ENCODE results near the gene SPOCK1.

The SPOCK1 gene

DNA sequence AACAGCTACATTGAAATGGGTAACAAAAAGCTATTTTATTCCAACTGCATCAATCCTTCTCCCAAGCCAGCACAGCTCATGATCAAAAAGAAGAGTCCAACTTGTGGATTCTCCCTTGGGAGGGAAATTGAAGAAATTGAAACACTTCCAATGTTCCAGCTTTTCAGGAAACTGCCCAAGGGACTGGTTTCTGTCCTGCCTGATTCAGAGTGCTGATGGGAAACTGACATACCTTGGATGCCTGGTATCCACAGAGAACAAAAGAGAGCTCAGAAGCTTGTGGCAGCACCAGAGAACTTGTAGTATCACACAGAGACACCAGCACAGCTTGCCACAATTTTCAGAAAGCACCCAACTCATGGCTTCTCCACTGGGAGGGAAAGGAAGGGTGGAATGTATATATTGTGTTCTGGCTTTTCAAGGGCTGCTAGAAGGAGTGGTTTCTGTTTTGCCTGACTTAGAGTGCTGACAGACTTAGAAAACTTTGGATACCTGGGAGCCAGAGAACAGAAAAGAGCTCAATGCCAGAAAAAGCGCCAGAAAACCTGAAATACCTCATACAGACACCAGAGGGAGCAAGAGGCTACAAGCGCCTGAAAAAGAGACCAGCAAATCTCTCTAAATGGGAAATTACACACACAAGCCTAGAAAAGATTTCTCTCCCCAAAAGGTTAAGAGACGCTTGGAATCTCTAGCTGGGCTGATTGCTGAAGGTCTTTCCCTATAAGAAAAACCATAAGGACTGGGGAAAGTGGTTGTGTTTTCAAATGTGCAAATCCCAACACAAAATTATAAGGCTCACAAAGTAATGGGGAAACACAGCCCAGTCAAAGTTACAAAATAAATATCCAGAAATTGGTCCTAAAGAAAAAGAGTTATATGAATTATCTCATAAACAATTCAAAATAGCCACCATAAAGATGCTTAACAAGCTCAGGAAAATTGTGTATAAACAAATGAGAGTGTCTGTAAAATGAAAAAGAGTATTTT lies 178.8 kb downstream of the SPOCK1 start:
- DNase-seq, result peak; percentile 4 to 9

DNA sequence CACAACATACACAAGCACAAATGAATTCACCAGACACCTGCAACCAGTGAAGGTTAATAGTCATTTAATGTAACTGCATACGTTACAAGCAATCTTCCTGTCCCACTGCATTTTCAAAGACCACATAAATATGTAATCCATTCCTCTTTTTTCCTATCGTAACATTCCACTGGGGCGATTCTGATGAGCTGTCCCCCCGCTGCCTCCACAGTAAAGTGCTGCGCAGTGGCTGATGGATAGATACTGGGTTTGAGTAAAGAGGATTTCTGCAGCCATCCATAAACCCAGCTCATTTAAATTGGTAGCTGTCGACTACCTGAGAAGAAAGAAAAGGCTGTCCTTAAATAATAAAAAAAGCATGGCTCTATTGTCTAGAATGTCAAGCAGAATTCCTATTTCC lies 181.1 kb downstream of the SPOCK1 start:
- no peak for DNase-seq

DNA sequence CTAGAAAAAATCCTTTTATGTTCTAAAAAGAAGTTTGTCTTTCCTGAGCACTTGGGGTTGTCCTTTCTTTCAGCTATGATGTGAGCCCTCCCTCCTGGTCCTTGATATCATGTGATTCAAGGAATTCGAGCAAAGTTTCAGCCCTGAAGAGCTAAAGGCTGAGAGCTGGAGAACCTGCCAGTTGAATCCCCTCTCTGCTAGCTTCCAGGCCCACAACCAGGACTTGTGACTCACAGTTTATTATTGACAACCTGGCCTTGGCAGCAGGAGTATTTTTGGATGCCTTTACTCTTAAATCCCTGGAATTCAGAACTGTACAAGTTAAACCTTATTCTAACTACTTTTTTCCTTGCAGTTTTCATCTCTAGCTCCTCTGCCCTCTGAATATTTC lies 182.8 kb downstream of the SPOCK1 start:
- no peak for DNase-seq

DNA sequence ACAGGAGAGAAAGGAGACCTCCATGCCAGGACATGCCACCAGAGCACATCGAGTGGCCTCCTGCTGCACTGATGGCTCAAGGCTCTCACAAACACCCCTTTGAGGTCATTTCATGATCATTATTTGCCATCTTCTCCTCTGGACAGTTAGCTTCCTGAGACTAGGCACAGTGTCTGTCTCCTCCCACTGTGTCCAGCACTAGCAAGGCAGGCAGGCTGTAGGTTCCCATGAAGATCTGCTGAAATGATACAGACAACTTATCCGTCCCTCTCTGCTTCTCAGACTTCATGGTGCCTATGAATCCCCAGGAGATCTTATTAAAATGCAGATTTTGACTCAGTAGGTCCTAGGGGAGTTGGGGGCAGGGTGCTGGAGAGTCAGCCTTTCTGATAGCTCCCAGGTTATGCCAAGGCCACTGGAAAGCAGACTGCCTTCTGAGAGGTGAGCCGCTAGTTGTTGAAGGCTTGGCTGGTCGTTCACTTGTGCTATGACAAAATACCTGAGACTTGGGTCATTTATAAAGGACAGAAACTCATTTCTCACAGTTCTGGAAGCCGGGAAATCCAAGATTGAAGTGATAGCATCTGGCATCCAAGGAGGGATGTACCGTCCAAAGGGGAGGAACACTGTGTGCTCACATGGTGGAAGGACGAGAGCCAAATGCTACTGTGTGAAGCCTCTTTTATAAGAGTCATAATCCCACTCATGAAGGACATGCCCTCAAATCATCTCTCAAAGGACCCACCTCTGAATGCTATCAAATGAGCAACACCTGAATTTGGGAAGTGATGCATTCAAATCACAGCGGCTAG lies 183.4 kb downstream of the SPOCK1 start:
- DNase-seq, result no peak

DNA sequence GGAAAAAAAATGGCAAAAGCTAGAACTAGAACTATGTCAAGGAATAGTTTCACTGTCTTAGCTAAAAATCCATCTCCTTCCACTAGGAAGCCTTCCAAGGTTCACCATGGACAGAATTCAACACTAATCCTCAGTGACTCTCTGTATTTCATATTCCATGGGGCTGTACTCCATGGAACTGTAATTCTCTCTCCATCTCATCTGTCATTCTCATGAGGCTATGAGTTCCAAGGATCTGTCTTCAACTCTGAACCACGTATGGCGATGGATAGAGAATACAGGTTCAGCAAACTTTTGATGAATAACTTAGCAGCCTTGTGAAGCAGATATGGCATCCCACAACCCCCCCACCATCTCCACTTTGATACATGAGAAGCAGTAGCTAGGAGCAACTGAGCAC lies 184.0 kb downstream of the SPOCK1 start:
- DNase-seq, result no peak

DNA sequence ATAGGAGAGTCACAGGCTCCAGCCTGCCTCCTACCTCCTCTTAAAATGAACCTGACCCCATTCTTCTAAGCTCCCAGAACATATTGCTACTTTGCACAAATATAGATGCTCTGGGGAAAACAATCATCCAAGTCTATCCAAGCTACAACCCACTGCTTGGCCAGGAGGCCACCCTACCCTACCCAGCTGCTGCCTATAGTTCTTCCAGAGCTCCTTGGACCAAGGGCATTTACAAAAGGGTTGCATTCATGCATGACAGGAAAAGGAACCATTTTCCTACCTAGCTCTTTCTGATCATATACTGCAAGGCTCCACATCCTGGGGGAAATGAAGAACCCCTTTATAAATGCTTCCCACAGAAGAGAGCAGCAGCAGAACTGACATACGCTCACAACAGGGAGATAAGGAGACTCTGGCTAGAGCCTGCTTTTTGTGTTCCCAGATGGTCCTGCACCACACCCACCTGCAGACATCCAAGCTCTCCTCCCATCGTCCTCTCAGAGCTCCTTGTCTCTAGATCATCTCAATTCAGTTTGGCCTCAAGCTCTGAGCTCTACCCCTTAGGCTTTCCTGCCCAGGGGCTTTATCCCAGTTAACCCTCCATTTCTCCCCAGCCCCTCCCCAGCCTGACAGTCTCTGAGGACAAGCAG lies 185.5 kb downstream of the SPOCK1 start:
- no peak for DNase-seq

DNA sequence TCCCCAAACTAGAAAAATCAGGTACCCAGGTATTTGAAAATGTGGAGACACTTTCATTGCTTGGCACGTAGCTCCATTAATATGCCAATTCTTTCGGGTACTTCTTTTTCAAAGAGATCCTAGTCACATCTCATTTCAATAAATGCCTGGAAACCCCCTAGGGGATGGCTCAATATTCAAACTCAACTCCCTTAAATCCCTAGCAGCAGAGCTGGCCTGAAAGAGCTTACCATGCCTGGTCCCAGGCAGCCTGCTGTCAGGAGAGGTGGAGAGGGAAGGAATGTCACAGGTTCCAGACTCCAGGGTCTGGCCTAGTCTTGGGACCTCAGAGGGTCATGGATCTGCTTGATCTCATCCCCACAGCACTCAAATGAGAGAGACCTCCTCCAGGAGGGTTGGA lies 187.1 kb downstream of the SPOCK1 start:
- DNase-seq, result no peak

DNA sequence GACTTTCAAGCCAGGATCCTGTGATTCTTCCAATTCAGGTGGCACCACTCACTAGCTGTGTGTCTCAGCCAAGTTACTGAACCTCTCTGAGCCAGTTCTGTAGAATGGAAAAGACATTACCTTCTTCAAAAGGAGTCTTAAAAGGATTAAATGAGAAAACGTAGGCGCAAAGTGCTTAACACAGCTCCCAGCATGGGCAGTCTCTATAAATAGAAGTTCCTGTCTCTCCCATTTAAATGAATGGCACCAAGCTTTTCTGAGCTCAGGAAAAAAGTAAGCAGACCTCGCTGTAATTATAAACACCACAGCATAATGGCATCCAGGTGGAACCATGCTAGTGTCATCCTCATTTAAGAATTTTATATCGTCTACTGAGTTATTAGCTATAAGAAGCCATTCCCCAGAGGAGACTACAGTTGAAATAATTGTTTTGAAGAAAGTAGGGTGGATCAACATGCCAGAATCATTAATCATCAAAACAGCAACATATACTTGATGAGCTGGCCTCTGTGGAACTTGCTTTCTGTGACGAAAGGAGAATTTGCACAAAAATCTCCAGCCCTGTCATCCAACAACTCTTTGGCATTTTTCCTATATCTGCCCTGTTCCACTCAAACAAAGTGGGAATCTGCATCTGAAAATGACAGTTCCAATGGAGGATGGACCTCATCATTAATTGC lies 188.9 kb downstream of the SPOCK1 start:
- no peak for DNase-seq

DNA sequence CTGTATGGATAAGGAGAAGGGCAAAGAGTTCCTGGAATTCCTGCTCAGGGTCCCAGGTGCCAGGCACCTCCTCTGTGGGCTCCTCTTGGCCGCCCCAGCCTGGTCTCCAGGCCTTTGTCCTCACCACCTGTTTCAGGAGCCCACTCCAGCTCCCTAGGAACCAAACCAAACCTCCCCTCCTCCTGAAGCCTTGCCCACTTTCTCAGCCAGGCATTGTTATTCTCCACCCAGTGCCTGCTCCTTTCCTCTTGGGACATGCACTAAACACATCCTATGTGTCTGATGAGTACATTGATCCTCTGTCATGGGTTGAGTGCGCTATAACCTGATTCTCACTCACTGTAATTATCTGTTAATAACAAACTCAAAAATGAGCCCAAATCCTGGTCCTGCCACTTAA lies 189.8 kb downstream of the SPOCK1 start:
- no peak for DNase-seq

DNA sequence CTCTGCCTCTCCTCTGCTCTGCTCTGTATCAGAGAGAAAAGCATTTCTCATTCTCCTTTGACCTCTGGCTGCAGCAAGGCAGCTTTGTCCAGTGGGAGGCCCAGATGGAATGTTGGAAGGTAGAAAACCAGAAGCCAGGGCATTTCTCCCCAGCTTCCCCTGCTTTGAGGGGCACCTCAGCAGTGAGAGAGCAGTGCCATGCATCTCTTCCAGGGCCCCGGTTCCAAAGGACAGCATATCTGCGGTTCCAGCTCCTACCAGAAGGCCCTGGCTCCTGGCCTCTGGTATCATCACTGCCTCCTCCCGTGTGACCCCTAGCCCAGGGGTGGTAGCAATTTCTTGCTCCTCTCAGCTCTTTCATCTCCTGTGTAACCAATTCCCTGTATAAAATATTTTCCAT lies 190.8 kb downstream of the SPOCK1 start:
- no peak for DNase-seq

DNA sequence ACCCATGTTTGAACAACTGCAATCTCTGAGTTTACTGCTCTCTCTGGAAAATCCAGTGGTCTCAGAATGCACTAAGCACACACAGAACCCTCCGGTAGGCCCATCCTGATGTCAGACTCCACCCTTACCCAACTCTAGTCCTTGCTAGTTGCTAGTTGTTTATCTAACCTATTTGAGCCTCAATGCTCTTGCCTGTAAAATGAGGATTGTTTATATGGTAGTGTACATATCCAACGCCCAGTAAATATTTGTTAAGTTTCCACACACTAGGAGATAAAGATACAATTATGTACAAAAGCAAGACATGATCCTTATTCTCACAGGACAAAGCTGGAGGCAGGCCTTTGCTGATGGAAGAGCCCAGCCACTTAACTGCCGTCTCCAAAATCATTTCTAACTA lies 192.2 kb downstream of the SPOCK1 start:
- no peak for DNase-seq

DNA sequence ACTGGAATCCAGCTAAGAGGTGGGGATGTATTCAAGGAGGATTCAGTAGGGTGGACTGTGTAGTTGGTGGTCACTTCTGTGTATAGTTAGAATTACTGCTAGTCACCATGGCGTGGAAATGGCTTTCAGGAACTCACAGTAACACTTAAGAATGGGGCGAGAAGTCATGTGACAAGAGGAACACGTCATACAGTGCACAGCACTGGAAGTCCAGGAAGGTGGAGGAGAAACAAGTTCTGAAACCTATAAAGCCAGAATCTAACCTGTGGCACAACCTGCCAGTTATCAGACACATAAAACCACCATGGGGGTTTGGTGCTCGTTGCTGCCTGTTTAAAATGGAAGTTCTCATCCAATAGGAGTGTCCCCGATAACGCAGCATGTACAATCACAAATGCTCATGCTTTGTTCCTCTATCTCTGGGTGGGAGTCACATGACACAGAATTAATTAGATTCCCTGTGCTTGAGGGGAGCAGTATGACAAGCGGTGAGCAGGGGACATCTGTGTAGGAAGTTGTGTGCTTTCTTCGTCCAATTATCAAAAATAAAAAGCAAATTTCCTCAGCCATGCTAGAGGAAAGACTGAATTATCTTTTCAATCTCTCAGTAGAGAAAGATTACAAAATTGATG lies 193.0 kb downstream of the SPOCK1 start:
- no peak for DNase-seq

DNA sequence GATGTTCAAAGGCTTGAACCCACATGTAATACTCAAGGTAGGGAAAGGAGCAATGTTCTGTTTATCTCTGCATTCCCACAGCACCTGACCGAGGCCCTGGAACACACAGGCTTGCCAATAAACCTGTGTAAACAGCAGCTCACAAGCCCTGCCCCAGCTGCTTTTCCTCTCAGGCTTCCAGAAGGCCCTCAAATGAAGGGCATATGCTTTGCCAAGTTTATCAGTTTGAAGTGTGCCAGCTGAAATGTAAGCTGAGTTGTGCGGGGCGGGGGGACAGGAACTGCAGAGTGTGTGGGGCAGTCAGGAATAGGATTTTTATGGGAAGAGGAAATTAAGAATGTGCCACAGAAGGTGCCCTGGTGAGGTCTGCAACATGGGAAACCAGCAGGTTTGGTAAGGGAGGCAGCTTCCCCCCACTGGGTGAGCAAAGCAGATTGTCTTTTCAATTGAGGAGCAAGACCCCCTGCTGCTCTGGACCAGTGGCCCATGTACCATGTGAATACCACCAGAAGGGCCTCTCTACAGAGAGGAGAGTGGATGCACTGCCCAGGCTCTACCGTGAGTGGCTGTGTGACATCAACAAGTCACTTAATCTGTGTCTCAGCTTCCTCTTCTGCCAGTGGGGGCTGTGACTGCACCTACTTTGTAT lies 194.8 kb downstream of the SPOCK1 start:
- no peak for DNase-seq

DNA sequence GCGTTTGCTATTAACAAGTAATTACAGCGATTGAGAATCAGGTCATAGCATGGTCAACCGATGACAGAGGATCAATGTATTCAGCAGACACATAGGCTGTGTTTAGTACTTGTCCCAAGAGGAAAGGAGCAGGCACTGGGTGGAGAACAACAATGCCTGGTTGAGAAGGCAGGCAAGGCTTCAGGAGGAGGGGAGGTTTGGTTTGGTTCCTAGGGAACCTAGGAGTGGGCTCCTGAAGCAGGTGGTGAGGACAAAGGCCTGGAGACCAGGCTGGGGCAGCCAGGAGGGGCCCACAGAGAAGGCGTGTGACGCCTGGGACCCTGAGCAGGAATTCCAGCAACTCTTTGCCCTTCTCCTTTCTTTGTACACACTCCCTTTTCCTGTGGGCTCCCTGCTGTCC lies 195.6 kb downstream of the SPOCK1 start:
- DNase-seq, result no peak

DNA sequence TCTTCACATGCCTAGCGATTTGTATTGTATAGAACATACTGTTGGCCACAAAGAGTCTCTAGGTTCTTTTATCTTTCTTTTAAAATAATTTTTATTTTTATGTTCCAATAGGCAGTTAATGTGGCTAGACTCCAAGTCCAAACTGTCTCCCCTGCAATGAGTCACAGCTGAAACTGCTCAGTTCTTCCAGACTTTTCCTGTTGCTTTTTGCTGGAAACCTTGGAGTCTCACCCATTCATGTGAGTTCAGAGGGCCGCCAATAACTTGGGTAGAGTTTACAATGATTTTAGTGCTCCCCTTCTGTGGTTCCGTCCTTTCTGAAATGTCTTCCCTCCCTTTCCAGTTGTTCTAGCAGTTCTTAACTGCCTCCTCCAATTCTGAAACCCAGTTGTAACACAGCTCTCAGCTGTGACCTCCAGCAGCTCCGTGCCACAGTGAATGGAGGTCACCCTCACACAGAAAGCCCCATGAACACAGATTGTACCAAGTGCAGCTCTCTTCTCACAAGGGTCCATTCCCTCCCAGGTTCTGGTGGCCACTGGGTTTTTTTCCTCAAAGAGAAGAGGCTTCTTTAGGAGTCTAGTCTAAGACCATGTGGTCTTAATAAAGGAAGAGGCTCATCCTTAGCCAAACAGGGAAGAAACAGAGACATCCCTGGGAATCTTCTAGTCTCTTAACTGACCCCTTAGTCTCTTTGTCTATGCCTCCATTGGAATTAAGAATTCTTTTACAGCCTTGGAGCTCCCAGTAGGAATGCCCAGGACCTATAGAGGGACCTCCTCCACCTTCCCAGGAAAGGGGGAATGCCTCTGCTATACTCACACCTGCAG lies 198.5 kb downstream of the SPOCK1 start:
- no peak for DNase-seq

DNA sequence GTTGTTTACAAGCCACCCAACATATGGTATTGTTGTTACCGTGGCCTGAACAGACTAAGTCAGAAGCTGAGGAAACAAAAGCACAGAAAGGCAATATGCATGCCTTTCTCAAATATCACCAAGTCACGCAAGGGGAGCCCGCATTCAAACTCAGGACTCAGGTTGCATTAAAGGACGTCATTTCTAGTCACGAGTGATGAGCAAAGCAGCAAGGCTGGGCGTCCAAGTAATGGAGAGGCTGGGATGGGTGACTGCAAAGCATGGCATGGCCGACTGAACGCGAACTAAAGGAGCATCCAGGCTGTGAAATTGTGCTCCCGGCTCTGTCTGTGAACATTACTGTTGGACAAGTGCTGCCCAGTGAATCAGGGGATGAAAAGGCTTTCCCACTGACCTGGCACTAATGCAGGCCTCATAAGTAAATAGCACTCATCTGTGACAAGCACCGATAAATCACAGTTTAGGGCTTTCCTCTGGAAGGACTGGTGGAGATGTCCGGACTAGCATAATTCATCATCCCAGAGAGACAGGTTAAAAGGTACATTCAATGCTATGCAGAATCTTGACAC lies 202.8 kb downstream of the SPOCK1 start:
- no peak for DNase-seq

DNA sequence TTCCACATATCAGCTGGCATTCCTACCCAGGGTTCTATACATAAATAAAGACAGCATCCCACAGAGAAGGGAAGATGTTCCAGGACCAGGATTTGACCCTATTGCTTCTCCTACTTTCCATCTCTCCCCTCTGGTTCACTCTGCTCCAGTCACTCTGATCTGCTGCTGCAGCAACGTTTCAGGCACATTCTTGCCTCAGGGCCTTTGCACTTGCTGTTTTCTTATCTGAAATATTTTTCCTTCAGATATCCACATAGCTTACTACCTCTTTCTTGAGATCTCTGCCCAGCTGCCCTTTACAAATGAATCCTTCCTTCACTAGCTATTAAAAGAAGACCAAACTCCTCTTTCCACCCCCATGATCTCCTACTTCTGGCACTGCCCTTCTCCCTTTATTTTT lies 204.5 kb downstream of the SPOCK1 start:
- no peak for DNase-seq

DNA sequence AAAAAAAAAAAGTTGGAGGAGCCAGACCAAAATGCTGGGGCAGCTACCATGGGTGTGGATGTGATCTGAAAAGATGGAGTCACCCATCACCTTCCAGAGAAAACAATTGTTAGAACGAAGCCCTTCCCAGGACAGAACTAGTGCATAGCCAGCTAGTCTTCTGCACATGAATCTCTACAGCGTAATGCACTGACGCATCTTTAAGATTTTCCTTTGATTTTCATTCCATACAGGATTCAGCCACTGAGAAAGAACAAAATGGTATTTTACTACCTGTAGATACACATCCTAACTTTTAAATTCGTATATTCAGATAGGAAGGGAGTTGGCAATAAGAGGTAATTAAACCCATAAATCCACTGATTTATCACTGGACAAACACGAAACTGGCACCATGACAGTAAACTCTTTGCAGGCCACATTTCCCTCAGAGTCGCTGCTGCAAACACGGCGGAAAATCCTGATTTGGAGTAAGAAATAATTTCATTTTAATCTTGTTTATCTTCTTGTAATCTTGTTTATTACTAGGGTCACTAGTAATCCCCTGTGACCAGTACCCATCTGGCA lies 206.6 kb downstream of the SPOCK1 start:
- no peak for DNase-seq

DNA sequence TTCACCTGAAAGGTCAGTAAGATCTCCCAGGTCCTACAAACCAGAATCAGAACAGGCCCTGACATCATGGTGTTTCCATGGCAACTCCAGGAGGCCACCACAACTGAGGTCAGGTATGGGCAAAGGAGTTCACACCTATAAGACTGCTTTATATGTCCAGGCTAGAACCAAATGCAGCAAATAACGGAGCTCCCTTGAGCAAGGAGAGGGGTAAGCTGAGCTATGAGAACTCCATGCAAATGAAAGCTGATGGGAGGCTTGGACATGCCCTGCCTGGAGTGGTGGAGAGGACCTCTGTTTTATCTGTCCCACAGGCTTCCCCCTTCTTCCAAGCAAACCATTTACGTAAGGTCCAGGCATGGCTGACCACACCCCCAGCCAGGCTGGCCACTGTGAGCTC lies 207.7 kb downstream of the SPOCK1 start:
- DNase-seq, result no peak

DNA sequence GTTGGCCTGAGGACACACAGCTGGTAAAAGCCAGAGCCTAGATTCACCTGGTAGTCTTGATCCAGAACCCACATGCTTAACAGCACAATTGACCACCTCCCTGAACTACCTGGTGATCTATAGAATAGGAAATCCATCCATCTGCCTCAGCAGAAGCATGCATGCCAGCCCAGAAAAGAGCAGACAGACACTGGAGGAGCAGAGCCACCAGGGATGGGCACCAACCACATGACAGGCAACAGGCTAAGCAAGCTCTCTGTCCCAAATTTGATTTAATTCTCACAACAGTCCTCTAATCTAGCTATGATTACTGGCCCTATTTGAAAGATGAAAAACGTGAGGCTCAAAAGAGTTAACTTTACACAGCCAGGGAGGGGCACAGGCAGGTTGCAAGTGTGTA lies 208.1 kb downstream of the SPOCK1 start:
- DNase-seq, result no peak

All from stimulated activated CD4-positive, alpha-beta T cell treated with anti-CD3 and anti-CD28 coated beads, Interleukin-2, amount 100 ng/mL, for 48 hours (primary cell).